MCF 10A (cell line): ENCODE measurements around the gene MIDN. TPM values are rescaled to one million over a fixed set of nuclear protein-coding genes. Genes with fewer than 3 reads are reported as not detected.

Experiments
- BruUV-seq: library from RNA; stranded (reverse); fragments of 400-500 nt; replicated peaks from 2 replicates; lab custom pipeline; 2021; lab: Mats Ljungman, UMichigan
- CTCF ChIA-PET: fragments of 300-600 bp; sonication (Branson Sonifier 250); formaldehyde crosslinking; extraction: SDS; loops from one replicate; lab custom pipeline; 2021; ENCODE audit warnings: antibody characterized with exemption, inconsistent platforms; lab: Yijun Ruan, JAX
- POLR2A ChIA-PET: fragments of 300-600, 350-650 bp; sonication (Branson Sonifier 250); formaldehyde crosslinking; extraction: SDS; loops from one replicate; lab custom pipeline; 2020; ENCODE audit warnings: antibody characterized with exemption, inconsistent platforms; lab: Yijun Ruan, JAX
- DNase-seq: peaks from one replicate; pipeline ENCODE4 v3.0.0-alpha.2; 2018; ENCODE audit not compliant: unreplicated experiment
- H3K27ac Mint-ChIP-seq: one replicate; pipeline ENCODE4 v1.8.0; 2022; ENCODE audit warnings: mild to moderate bottlenecking, low read depth, mixed read lengths; ENCODE audit not compliant: unreplicated experiment
- H3K27me3 Mint-ChIP-seq: one replicate; pipeline ENCODE4 v1.8.0; 2022; ENCODE audit warnings: mixed read lengths; ENCODE audit not compliant: insufficient read depth, unreplicated experiment
- H3K36me3 Mint-ChIP-seq: one replicate; pipeline ENCODE4 v1.8.0; 2022; ENCODE audit warnings: mild to moderate bottlenecking, moderate library complexity, mixed read lengths; ENCODE audit not compliant: insufficient read depth, unreplicated experiment
- H3K4me1 Mint-ChIP-seq: one replicate; pipeline ENCODE4 v1.8.0; 2022; ENCODE audit warnings: mixed read lengths; ENCODE audit not compliant: insufficient read depth, unreplicated experiment
- H3K4me3 Mint-ChIP-seq: one replicate; pipeline ENCODE4 v1.8.0; 2022; ENCODE audit warnings: mild to moderate bottlenecking, moderate library complexity, mixed read lengths; ENCODE audit not compliant: unreplicated experiment
- H3K9me3 Mint-ChIP-seq: one replicate; pipeline ENCODE4 v1.8.0; 2022; ENCODE audit warnings: mixed read lengths; ENCODE audit not compliant: unreplicated experiment
- intact Hi-C: fragments of 100-400 bp; cut with micrococcal nuclease; formaldehyde crosslinking; loops from 2 replicates; pipeline ENCODE4 v1.14.1; 2022
- total RNA-seq: library from RNA; stranded (reverse); gene quantifications from 2 replicates; pipeline ENCODE4 v1.2.3, GENCODE V29; 2022
- TF ChIP-seq, protein P1 (sequence below): fragments of 200-600 bp; IDR thresholded peaks from one replicate; pipeline ENCODE4 v1.8.0; 2022; ENCODE audit warnings: antibody characterized with exemption, mild to moderate bottlenecking; ENCODE audit not compliant: unreplicated experiment

MIDN gene
- total RNA-seq, 1 experiment from 2014 or later = 73.6 TPM

DNA sequence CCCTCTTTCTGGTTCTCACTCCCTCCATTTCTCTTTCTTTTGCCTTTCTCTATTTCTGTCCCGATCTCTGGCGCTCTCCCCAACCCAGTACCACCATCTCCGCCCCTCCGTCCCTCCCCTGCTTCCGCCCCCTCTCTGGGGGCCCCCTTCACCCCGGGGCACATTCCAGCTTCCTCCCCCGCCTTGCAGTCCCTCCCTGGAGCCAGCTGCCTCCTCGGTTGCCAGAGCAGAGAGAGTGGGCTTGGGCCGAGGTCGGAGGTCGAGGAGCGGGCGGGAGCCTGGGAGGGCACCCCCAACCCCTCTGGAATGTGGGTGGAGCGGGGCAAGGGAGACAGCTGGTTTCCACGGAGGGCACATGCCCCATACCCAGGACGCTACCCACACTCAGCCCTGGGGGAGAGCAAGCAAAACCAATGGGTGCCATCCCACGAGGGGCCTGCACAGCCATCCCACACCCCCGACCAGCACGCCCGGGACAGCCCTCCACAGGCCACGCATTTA is 14.3 kb downstream of the MIDN start:
- Mint-ChIP-seq H3K27me3 (no peaks in the 10 kb centered on the region), H3K27ac (no peak overlapping the region), H3K4me1 (peaks cover 32% of the 10 kb centered on the region), H3K4me3 (peak overlapping the region; percentile 71), H3K36me3 (peaks cover 30% of the 10 kb centered on the region), H3K9me3 (no peaks in the 10 kb centered on the region)
- ChIA-PET POLR2A (interaction anchor here (1.1 to 3.5 kb wide), 5 partner anchors 10 to 161 kb away, joined by 3 to 58 read pairs (median 11); partner anchors contain the start of gene ATP5F1D), CTCF (interaction anchor here (1.1 to 4.4 kb wide), 2 partner anchors 18 to 205 kb away, joined by 3 to 25 read pairs; no protein-coding TSS in a partner anchor)
- no TSS peak for BruUV-seq
- DNase-seq = no peak
- intact Hi-C loops = no loop called here
- TF ChIP-seq, protein P1, sequence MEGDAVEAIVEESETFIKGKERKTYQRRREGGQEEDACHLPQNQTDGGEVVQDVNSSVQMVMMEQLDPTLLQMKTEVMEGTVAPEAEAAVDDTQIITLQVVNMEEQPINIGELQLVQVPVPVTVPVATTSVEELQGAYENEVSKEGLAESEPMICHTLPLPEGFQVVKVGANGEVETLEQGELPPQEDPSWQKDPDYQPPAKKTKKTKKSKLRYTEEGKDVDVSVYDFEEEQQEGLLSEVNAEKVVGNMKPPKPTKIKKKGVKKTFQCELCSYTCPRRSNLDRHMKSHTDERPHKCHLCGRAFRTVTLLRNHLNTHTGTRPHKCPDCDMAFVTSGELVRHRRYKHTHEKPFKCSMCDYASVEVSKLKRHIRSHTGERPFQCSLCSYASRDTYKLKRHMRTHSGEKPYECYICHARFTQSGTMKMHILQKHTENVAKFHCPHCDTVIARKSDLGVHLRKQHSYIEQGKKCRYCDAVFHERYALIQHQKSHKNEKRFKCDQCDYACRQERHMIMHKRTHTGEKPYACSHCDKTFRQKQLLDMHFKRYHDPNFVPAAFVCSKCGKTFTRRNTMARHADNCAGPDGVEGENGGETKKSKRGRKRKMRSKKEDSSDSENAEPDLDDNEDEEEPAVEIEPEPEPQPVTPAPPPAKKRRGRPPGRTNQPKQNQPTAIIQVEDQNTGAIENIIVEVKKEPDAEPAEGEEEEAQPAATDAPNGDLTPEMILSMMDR = no peak

DNA sequence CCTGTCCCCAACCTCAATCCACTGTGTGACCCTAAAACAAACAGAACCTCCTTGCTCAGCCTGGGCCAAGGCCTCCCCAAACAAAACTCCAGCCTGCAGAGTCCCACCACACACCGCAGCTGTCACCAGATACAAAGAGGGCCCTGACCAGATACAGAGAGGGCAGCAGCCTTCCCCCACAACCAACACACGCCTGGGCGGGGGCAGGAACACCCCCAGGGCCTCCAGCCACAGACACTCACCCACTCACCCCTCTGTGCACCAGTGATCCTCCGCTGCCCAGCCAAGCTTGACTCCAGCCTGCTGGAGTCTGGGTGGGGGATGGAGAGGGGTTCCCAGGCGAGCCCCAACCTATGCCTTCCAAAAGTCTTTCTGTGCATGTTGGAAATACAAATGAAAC is 14.8 kb downstream of the MIDN start:
- CTCF ChIA-PET = interaction anchor here (0.6 to 4.4 kb wide), 2 partner anchors 19 to 92 kb away, joined by 3 to 25 read pairs; no protein-coding TSS in a partner anchor
- peaks cover 25% of the 10 kb centered on the region for H3K36me3 Mint-ChIP-seq
- H3K4me3 Mint-ChIP-seq = peak overlapping the region; percentile 71
- TF ChIP-seq, protein P1 = no peak
- H3K27ac Mint-ChIP-seq = no peak overlapping the region
- intact Hi-C loops = no loop called here
- H3K9me3 Mint-ChIP-seq = no peaks in the 10 kb centered on the region
- no peak for DNase-seq
- H3K4me1 Mint-ChIP-seq = peaks cover 32% of the 10 kb centered on the region
- H3K27me3 Mint-ChIP-seq = no peaks in the 10 kb centered on the region
- POLR2A ChIA-PET = interaction anchor here (1.2 to 3.5 kb wide), 3 partner anchors 10 to 21 kb away, joined by 11 to 58 read pairs (median 27); partner anchors contain the start of gene ATP5F1D
- no TSS peak for BruUV-seq

DNA sequence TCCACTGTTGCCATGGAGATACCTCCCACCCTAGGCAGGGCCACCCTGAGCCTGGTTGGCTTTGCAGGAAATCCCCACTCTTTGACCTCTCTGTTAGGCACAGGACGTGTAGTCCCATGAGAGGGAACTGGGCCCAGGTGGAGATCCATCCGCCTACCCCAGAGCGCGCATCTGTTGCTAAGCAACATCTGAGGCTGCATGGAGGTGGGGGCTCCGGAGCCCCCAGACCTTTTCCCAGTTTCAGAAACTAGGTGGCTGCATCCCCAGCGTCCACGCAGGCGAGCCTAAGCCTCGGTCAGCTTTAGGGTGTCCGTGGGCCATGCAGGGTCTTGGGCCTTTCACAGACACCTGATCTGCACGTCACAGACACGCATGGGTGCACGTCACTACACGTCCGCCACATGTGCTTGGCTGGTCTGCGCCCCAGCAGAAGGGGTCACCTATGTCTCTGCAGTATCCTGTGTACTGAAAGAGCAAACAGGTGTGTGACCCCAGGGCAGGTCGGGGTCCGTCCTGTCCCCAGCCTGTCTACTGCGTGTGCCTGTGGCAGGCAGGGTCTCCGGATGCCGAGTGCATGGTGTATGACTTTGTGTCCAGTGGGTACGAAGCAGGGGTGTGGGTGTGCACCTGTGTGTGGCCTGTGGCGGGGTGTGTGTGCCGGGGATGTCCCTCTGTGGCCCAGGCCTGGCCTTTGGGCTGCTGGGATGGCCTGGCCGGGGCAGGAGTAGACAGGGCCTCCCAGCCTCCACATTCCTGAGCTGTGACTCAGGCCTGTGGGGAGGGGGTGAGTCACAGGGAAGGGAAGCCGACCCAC is 16.6 kb downstream of the MIDN start:
- DNase-seq = peak; percentile 96
- no TSS peak for BruUV-seq
- Mint-ChIP-seq H3K4me3 (peak overlapping the region; percentile 70), H3K9me3 (no peaks in the 10 kb centered on the region), H3K27me3 (no peaks in the 10 kb centered on the region), H3K36me3 (peaks cover 19% of the 10 kb centered on the region), H3K27ac (peak overlapping the region; percentile 50), H3K4me1 (peaks cover 39% of the 10 kb centered on the region)
- ChIA-PET CTCF (interaction anchor here (0.5 to 4.9 kb wide), 6 partner anchors 12 to 220 kb away, joined by 3 to 144 read pairs (median 11); no protein-coding TSS in a partner anchor), POLR2A (interaction anchor here (0.8 to 6.2 kb wide), 9 partner anchors 9 to 225 kb away, joined by 4 to 240 read pairs (median 18); partner anchors contain the start of genes ABCA7, ATP5F1D, FAM174C and MIDN)
- intact Hi-C loops = no loop called here
- TF ChIP-seq, protein P1 = no peak
